Endothelial cell of umbilical vein (primary cell): ENCODE results near the gene CALN1. TPM values are rescaled to one million over a fixed set of nuclear protein-coding genes. Genes with fewer than 3 reads are reported as not detected.

Experiments
- BruUV-seq: library from RNA; stranded (reverse); fragments of 400-500 nt; replicated peaks from 2 replicates; lab custom pipeline; 2021; lab: Mats Ljungman, UMichigan
- CTCF ChIA-PET: fragments of 300-600, 350-600 bp; sonication (Branson Sonifier 250); formaldehyde crosslinking; loops from one replicate; lab custom pipeline; 2021; ENCODE audit warnings: antibody characterized with exemption, inconsistent platforms; lab: Charles Lee
- POLR2A ChIA-PET: fragments of 300-600, 350-600 bp; sonication (Branson Sonifier 250); formaldehyde crosslinking; loops from one replicate; lab custom pipeline; 2021; ENCODE audit warnings: antibody characterized with exemption, inconsistent platforms; lab: Charles Lee
- DNase-seq: peaks from one replicate; pipeline ENCODE4 v3.0.0-alpha.2; 2011; ENCODE audit warnings: low read depth, low spot score
- FAIRE-seq: peaks from 2 replicates; lab custom pipeline; 2011; peaks lifted over from hg19 to GRCh38; lab: Jason Lieb, UNC
- H2AFZ ChIP-seq: 2 replicates; pipeline ENCODE4 v1.6.0; 2012; ENCODE audit warnings: low read depth, low read length, control low read depth, inconsistent platforms
- H3K27ac ChIP-seq: 2 replicates; pipeline ENCODE4 v1.5.1; 2011; ENCODE audit warnings: low read depth, mild to moderate bottlenecking, control low read depth, low read length, moderate library complexity; ENCODE audit not compliant: insufficient read depth
- H3K27me3 ChIP-seq, 2 experiments: 2 replicates each; pipeline versions ENCODE4 v1.6.0 to v1.6.1; 2011; ENCODE audit warnings: low read length in 2 of 2, mixed read lengths in 1 of 2; ENCODE audit not compliant: control insufficient read depth in 2 of 2, insufficient read depth in 2 of 2
- H3K36me3 ChIP-seq, 2 experiments: 2 replicates in 1 of 2; 3 replicates in 1 of 2; pipeline ENCODE4 v1.5.1; 2011; ENCODE audit warnings: low read length in 2 of 2, mild to moderate bottlenecking in 1 of 2, moderate library complexity in 1 of 2; ENCODE audit not compliant: control insufficient read depth in 2 of 2, insufficient read depth in 2 of 2; ENCODE audit errors: extremely low read depth in 1 of 2
- H3K4me1 ChIP-seq: 3 replicates; pipeline ENCODE4 v1.5.1; 2011; ENCODE audit warnings: mild to moderate bottlenecking, low read length; ENCODE audit not compliant: control insufficient read depth, insufficient read depth; ENCODE audit errors: extremely low read depth
- H3K4me2 ChIP-seq: 2 replicates; pipeline ENCODE4 v1.6.1; 2011; ENCODE audit warnings: low read length, control low read depth, mixed read lengths; ENCODE audit not compliant: insufficient read depth
- H3K4me3 ChIP-seq, 3 experiments: fragments of 200-600 bp in 1 of 3; sonication (generic), shearing (Covaris generic) in 1 of 3; replicated peaks in 1 of 3; 2 replicates each; pipeline ENCODE4 v1.5.1; 2011 to 2016; ENCODE audit warnings: control low read depth in 3 of 3, low read length in 3 of 3, mild to moderate bottlenecking in 2 of 3, inconsistent platforms in 1 of 3, low read depth in 1 of 3, moderate library complexity in 1 of 3; ENCODE audit not compliant: insufficient read depth in 1 of 3
- H3K79me2 ChIP-seq: 2 replicates; pipeline ENCODE4 v1.6.0; 2012; ENCODE audit warnings: low read length, inconsistent platforms; ENCODE audit not compliant: control insufficient read depth, insufficient read depth
- H3K9ac ChIP-seq: replicated peaks from 2 replicates; pipeline ENCODE3; 2011; ENCODE audit warnings: low read length, control low read depth; ENCODE audit not compliant: insufficient read depth; ENCODE audit errors: extremely low read depth
- H3K9me1 ChIP-seq: replicated peaks from 3 replicates; pipeline ENCODE4 v1.6.0; 2011; ENCODE audit warnings: mild to moderate bottlenecking, low read length; ENCODE audit not compliant: control insufficient read depth, insufficient read depth; ENCODE audit errors: extremely low read depth
- H3K9me3 ChIP-seq: replicated peaks from 2 replicates; pipeline ENCODE4 v1.5.1; 2012; ENCODE audit warnings: low read length, inconsistent platforms; ENCODE audit not compliant: control insufficient read depth, insufficient read depth
- H4K20me1 ChIP-seq: replicated peaks from 2 replicates; pipeline ENCODE3; 2011; ENCODE audit warnings: mild to moderate bottlenecking, low read length; ENCODE audit not compliant: control insufficient read depth, insufficient read depth; ENCODE audit errors: extremely low read depth
- EZH2 ChIP-seq: IDR thresholded peaks from 2 replicates; pipeline ENCODE4 v1.6.1; 2012; ENCODE audit warnings: borderline replicate concordance, low read depth, mild to moderate bottlenecking, moderate library complexity, low read length, inconsistent platforms; ENCODE audit not compliant: severe bottlenecking
- FOS ChIP-seq: IDR thresholded peaks from 2 replicates; pipeline ENCODE4 v1.6.1; 2011; ENCODE audit warnings: mild to moderate bottlenecking, low read length, moderate library complexity, borderline replicate concordance; ENCODE audit not compliant: insufficient read depth
- GATA2 ChIP-seq: IDR thresholded peaks from 2 replicates; pipeline ENCODE4 v1.7.0; 2011; ENCODE audit warnings: low read depth, mild to moderate bottlenecking, moderate library complexity, mixed read lengths, low read length; ENCODE audit not compliant: insufficient read length, insufficient read depth
- JUN ChIP-seq: IDR thresholded peaks from 2 replicates; pipeline ENCODE4 v1.6.1; 2011; ENCODE audit warnings: borderline replicate concordance, low read depth; ENCODE audit not compliant: insufficient read length, insufficient read depth
- MYC ChIP-seq: IDR thresholded peaks from one replicate; pipeline ENCODE4 v1.6.1; 2011; ENCODE audit warnings: mild to moderate bottlenecking, low read depth, low read length
- POLR2A ChIP-seq: IDR thresholded peaks from 2 replicates; pipeline ENCODE4 v1.6.1; 2012; ENCODE audit warnings: low read depth, mild to moderate bottlenecking, control low read depth, low read length
- POLR2AphosphoS5 ChIP-seq: IDR thresholded peaks from 2 replicates; pipeline ENCODE4 v1.6.1; 2012; ENCODE audit warnings: low read depth, mild to moderate bottlenecking, control low read depth, low read length, moderate library complexity; ENCODE audit not compliant: insufficient read depth
- dilution Hi-C: fragments of 300-500 bp; cut with MboI; formaldehyde crosslinking; loops from one replicate; pipeline ENCODE4 v1.15.0; 2019; ENCODE audit warnings: low sequenced_read_pairs; ENCODE audit not compliant: extremely low pct_ligation_motif_present
- intact Hi-C: fragments of 100-400 bp; cut with micrococcal nuclease; formaldehyde crosslinking; loops from one replicate; pipeline ENCODE4 v1.10.0; 2022
- polyA plus RNA-seq, 4 experiments: library from polyadenylated mRNA; depleted of rRNA in 3 of 4; stranded (reverse) in 3 of 4; unstranded in 1 of 4; fragments of >200 nt; gene quantifications; 2 replicates each; pipeline versions ENCODE4 v1.2.1 to v1.2.3, GENCODE V29; 2011 to 2012; ENCODE audit warnings: missing spikeins in 1 of 4
- total RNA-seq: library from RNA; stranded (reverse); gene quantifications from 2 replicates; pipeline ENCODE4 v1.2.3, GENCODE V29; 2021
- TF ChIP-seq, protein P1 (sequence below), 2 donors: IDR thresholded peaks; 1 replicate in 1 of 2; 2 replicates in 1 of 2; pipeline ENCODE4 v1.5.1; 2011; ENCODE audit warnings: low read length in 2 of 2, mild to moderate bottlenecking in 2 of 2, moderate library complexity in 2 of 2, control low read depth in 1 of 2, inconsistent platforms in 1 of 2, low read depth in 1 of 2; ENCODE audit not compliant: insufficient read depth in 1 of 2; ENCODE audit errors: extremely low read depth in 1 of 2
- TF ChIP-seq, protein P2 (sequence below): IDR thresholded peaks from 2 replicates; pipeline ENCODE4 v1.6.1; 2011; ENCODE audit not compliant: insufficient read depth, insufficient read length

CALN1 gene
- total and polyA plus RNA-seq, 2 donors (not counting 3 experiments of a cell fraction or from before 2014, with no cell fraction given): not detected

DNA sequence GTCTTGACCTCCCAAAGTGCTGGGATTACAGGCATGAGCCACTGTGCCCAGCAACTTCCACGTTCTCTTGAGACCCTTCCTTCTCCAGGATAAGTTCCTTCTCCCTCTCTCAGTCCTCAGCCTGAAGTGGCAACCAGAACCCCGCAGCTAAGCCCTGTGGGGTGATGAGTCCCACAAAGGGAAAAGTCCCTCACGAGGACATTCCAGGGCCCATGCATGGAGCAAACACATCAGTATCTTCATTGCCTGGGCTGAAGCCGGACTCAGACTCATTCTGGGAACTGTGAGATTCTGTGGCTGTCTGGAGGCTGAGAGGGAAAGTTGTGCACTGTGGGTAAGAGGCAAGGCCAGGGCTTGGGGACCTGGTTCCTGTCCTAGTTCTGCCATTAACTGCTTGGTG is 657.3 kb downstream of the CALN1 start:
- DNase-seq (no peak), FAIRE-seq (no peak)
- intact Hi-C loops: loop anchor here (10.0 kb wide), 1 partner anchor 1030 kb away; no protein-coding TSS in a partner anchor
- H3K4me3 ChIP-seq: no peak overlapping the region
- TF ChIP-seq POLR2A: no peak
- TF ChIP-seq GATA2: no peak
- TF ChIP-seq EZH2: no peak
- TF ChIP-seq, protein P1, sequence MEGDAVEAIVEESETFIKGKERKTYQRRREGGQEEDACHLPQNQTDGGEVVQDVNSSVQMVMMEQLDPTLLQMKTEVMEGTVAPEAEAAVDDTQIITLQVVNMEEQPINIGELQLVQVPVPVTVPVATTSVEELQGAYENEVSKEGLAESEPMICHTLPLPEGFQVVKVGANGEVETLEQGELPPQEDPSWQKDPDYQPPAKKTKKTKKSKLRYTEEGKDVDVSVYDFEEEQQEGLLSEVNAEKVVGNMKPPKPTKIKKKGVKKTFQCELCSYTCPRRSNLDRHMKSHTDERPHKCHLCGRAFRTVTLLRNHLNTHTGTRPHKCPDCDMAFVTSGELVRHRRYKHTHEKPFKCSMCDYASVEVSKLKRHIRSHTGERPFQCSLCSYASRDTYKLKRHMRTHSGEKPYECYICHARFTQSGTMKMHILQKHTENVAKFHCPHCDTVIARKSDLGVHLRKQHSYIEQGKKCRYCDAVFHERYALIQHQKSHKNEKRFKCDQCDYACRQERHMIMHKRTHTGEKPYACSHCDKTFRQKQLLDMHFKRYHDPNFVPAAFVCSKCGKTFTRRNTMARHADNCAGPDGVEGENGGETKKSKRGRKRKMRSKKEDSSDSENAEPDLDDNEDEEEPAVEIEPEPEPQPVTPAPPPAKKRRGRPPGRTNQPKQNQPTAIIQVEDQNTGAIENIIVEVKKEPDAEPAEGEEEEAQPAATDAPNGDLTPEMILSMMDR (IDR thresholded peaks at IDR 0.05; ENCODE audit: extremely low read depth in 1 of 2, insufficient read depth in 1 of 2, low read depth in 1 of 2, low read length in 2 of 2): no peak
- TF ChIP-seq, protein P2, sequence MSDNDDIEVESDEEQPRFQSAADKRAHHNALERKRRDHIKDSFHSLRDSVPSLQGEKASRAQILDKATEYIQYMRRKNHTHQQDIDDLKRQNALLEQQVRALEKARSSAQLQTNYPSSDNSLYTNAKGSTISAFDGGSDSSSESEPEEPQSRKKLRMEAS: no peak
- no peak for TF ChIP-seq POLR2AphosphoS5
- TF ChIP-seq JUN: no peak
- TF ChIP-seq FOS: no peak
- TF ChIP-seq MYC: no peak
- no peak overlapping the region for H2AFZ ChIP-seq
- no peaks in the 10 kb centered on the region for H3K27me3 ChIP-seq
- dilution Hi-C loops: no loop called here
- no peaks in the 10 kb centered on the region for H4K20me1 ChIP-seq
- BruUV-seq: no TSS peak
- no peaks in the 10 kb centered on the region for H3K4me1 ChIP-seq
- no peak overlapping the region for H3K9ac ChIP-seq
- ChIA-PET CTCF (interaction anchor here (0.6 kb wide), 1 partner anchor 567 kb away, joined by 3 read pairs; no protein-coding TSS in a partner anchor), POLR2A (no interaction called here)
- no peak overlapping the region for H3K27ac ChIP-seq
- H3K79me2 ChIP-seq: no peaks in the 10 kb centered on the region
- H3K36me3 ChIP-seq: no peaks in the 10 kb centered on the region
- H3K9me3 ChIP-seq: no peaks in the 10 kb centered on the region
- H3K9me1 ChIP-seq: no peaks in the 10 kb centered on the region
- H3K4me2 ChIP-seq: no peak overlapping the region
